K562 (cell line): ENCODE measurements around the gene FFAR1.

ENCODE experiments used
- CHD4 ChIP-seq: fragments of 200-600 bp; sonication (generic); IDR thresholded peaks from 3 replicates; pipeline ENCODE4 v1.6.1; 2012; ENCODE audit warnings: low read depth, mild to moderate bottlenecking, mixed read lengths, low read length, inconsistent platforms; ENCODE audit not compliant: insufficient read depth, insufficient replicate concordance, poor library complexity, severe bottlenecking
- CTCF ChIP-seq, 3 experiments: IDR thresholded peaks in 2 of 3; conservative IDR thresholded peaks in 1 of 3; 2 replicates each; pipeline ENCODE4 v1.5.1; 2011 to 2012; ENCODE audit warnings: low read length in 3 of 3, mild to moderate bottlenecking in 3 of 3, control low read depth in 2 of 3, improper control_type of control experiment in 1 of 3, inconsistent platforms in 1 of 3, low read depth in 1 of 3, mixed read lengths in 1 of 3, moderate library complexity in 1 of 3; ENCODE audit not compliant: insufficient read depth in 2 of 3
- ELF1 ChIP-seq: fragments of 200-800 bp; sonication (Bioruptor generic); IDR thresholded peaks from 2 replicates; pipeline ENCODE4 v1.6.1; 2016; ENCODE audit warnings: missing genetic modification characterization, missing compliant biosample characterization
- HDAC2 ChIP-seq: fragments of 450-650 bp; IDR thresholded peaks from 2 replicates; pipeline ENCODE4 v1.6.1; 2016; ENCODE audit warnings: mild to moderate bottlenecking
- MAX ChIP-seq: sonication (generic); formaldehyde crosslinking; IDR thresholded peaks from 2 replicates; pipeline ENCODE4 v1.9.0; 2022; ENCODE audit warnings: mild to moderate bottlenecking, missing genetic modification reagents
- RFX5 ChIP-seq: IDR thresholded peaks from 2 replicates; pipeline ENCODE4 v1.6.1; 2011; ENCODE audit warnings: low read depth, mild to moderate bottlenecking, improper control_type of control experiment, low read length
- SMARCE1 ChIP-seq: fragments of 450-650 bp; IDR thresholded peaks from 2 replicates; pipeline ENCODE4 v1.7.1; 2016; ENCODE audit warnings: mild to moderate bottlenecking
- STAG1 ChIP-seq: sonication (generic); formaldehyde crosslinking; IDR thresholded peaks from 2 replicates; pipeline ENCODE4 v1.5.0; 2020; ENCODE audit warnings: missing genetic modification reagents, borderline replicate concordance
- ZBTB40 ChIP-seq, 2 experiments: fragments of 450-650 bp in 1 of 2; sonication (generic) in 1 of 2; formaldehyde crosslinking in 1 of 2; IDR thresholded peaks; 2 replicates each; pipeline versions ENCODE4 v1.7.1 to v1.9.0; 2016 to 2022; ENCODE audit warnings: inconsistent platforms in 1 of 2, mild to moderate bottlenecking in 1 of 2, missing genetic modification reagents in 1 of 2
- ZNF146 ChIP-seq: IDR thresholded peaks from one replicate; pipeline ENCODE4 v1.6.1; 2018; ENCODE audit warnings: missing compliant biosample characterization; ENCODE audit not compliant: unreplicated experiment

GRCh38 chr19:35314858-35315470 is 32.7 kb upstream of the FFAR1 start:
- TF ChIP-seq CTCF (IDR thresholded peaks at IDR 0.05 in 2 of 3, conservative IDR thresholded peaks at IDR 0.05 in 1 of 3; ENCODE audit: insufficient read depth in 2 of 3, low read depth in 1 of 3, low read length in 3 of 3) (no peak), CHD4 (no peak), ZBTB40 (IDR thresholded peaks at IDR 0.05) (no peak), ZBTB40 (CRISPR knock-in tag; IDR thresholded peaks at IDR 0.05) (no peak), ZNF146 (CRISPR knock-in tag) (no peak), MAX (CRISPR knock-in tag) (no peak), SMARCE1 (no peak), ELF1 (no peak), HDAC2 (no peak), STAG1 (no peak), RFX5 (no peak)
